ENCODE data around the gene DGKI. TPM values are rescaled to one million over a fixed set of nuclear protein-coding genes. Genes with fewer than 3 reads are reported as not detected.

DGKI gene
- total RNA-seq, 2 donors from 2014 or later: 0.04 to 0.64 TPM

DNA sequence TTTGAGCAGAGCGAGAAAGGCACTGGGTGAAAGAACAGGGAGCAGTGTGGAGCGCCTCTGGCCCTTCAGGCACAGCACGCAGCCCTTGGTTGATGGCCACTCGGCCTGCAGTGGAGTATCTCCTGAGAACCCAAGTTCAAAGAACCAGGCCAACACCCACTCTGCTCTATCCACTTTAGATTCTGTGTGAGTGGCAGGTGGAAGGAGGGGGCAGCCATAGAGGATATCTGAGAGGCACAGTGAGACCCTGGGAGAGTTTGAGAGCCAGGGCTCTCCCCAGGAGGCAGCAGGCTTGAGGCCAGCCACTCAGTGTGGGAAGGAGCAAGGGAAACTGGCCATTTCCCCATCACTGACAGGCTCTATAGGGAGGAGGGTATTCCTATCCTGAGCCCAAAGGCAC, 450.7 kb downstream of the DGKI start:
- Histone ChIP-seq H3K27me3 (ENCODE audit: control insufficient read depth, insufficient read depth, low read length, poor library complexity, severe bottlenecking) (no peaks in the 10 kb centered on the region), H3K4me3 (ENCODE audit: low read length) (no peak overlapping the region), H3K9me3 (ENCODE audit: control insufficient read depth, low read length) (no peaks in the 10 kb centered on the region), H3K36me3 (ENCODE audit: control insufficient read depth, insufficient read depth, low read length) (no peaks in the 10 kb centered on the region), H3K4me1 (ENCODE audit: control insufficient read depth, insufficient read depth, low read length) (peaks cover 4% of the 10 kb centered on the region), H3K9ac (ENCODE audit: extremely low read depth, low read length, poor library complexity, severe bottlenecking) (no peak overlapping the region), H3K27ac (ENCODE audit: low read depth, low read length) (no peak overlapping the region)
- 89 to 100% methylated on average over 1 to 4 of the region's 4 CpGs for WGBS, 2 experiments (ENCODE audit: insufficient coverage in 1 of 2, insufficient read length in 1 of 2)
- Mint-ChIP-seq H3K4me3 (no peak overlapping the region), H3K27me3 (ENCODE audit: insufficient read depth) (peaks cover 5% of the 10 kb centered on the region), H3K4me1 (peaks cover 2% of the 10 kb centered on the region), H3K9me3 (no peaks in the 10 kb centered on the region), H3K36me3 (ENCODE audit: low read depth) (no peaks in the 10 kb centered on the region), H3K27ac (no peak overlapping the region)
- DNase-seq: no peak
- TF ChIP-seq, protein P1, sequence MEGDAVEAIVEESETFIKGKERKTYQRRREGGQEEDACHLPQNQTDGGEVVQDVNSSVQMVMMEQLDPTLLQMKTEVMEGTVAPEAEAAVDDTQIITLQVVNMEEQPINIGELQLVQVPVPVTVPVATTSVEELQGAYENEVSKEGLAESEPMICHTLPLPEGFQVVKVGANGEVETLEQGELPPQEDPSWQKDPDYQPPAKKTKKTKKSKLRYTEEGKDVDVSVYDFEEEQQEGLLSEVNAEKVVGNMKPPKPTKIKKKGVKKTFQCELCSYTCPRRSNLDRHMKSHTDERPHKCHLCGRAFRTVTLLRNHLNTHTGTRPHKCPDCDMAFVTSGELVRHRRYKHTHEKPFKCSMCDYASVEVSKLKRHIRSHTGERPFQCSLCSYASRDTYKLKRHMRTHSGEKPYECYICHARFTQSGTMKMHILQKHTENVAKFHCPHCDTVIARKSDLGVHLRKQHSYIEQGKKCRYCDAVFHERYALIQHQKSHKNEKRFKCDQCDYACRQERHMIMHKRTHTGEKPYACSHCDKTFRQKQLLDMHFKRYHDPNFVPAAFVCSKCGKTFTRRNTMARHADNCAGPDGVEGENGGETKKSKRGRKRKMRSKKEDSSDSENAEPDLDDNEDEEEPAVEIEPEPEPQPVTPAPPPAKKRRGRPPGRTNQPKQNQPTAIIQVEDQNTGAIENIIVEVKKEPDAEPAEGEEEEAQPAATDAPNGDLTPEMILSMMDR (conservative IDR thresholded peaks at IDR 0.05): no peak

GRCh38 chr7:137395420-137395819, 451.4 kb downstream of the DGKI start:
- TF ChIP-seq, protein P1 (conservative IDR thresholded peaks at IDR 0.05): no peak

GRCh38 chr7:137393570-137393969, 453.2 kb downstream of the DGKI start:
- H3K36me3 Mint-ChIP-seq (ENCODE audit: low read depth): no peaks in the 10 kb centered on the region

More at GRCh38 chr7:137395420-137395819, 451.4 kb downstream of the DGKI start:
- WGBS, 2 experiments (ENCODE audit: insufficient coverage in 1 of 2, insufficient read length in 1 of 2): 95 to 97% methylated on average over 7 to 9 of the region's 9 CpGs
- Histone ChIP-seq H3K36me3 (ENCODE audit: control insufficient read depth, insufficient read depth, low read length) (no peaks in the 10 kb centered on the region), H3K4me3 (ENCODE audit: low read length) (no peak overlapping the region), H3K4me1 (ENCODE audit: control insufficient read depth, insufficient read depth, low read length) (peaks cover 4% of the 10 kb centered on the region), H3K27ac (ENCODE audit: low read depth, low read length) (no peak overlapping the region), H3K9ac (ENCODE audit: extremely low read depth, low read length, poor library complexity, severe bottlenecking) (no peak overlapping the region), H3K27me3 (ENCODE audit: control insufficient read depth, insufficient read depth, low read length, poor library complexity, severe bottlenecking) (no peaks in the 10 kb centered on the region), H3K9me3 (ENCODE audit: control insufficient read depth, low read length) (no peaks in the 10 kb centered on the region)
- DNase-seq: no peak
- Mint-ChIP-seq H3K27ac (no peak overlapping the region), H3K36me3 (ENCODE audit: low read depth) (no peaks in the 10 kb centered on the region), H3K4me3 (no peak overlapping the region), H3K27me3 (ENCODE audit: insufficient read depth) (peaks cover 5% of the 10 kb centered on the region), H3K9me3 (no peaks in the 10 kb centered on the region), H3K4me1 (peaks cover 2% of the 10 kb centered on the region)

More at GRCh38 chr7:137393570-137393969, 453.2 kb downstream of the DGKI start:
- Histone ChIP-seq H3K4me1 (ENCODE audit: control insufficient read depth, insufficient read depth, low read length) (no peaks in the 10 kb centered on the region), H3K4me3 (ENCODE audit: low read length) (no peak overlapping the region), H3K36me3 (ENCODE audit: control insufficient read depth, insufficient read depth, low read length) (no peaks in the 10 kb centered on the region), H3K27ac (ENCODE audit: low read depth, low read length) (no peak overlapping the region), H3K9ac (ENCODE audit: extremely low read depth, low read length, poor library complexity, severe bottlenecking) (no peak overlapping the region), H3K27me3 (ENCODE audit: control insufficient read depth, insufficient read depth, low read length, poor library complexity, severe bottlenecking) (no peaks in the 10 kb centered on the region), H3K9me3 (ENCODE audit: control insufficient read depth, low read length) (no peaks in the 10 kb centered on the region)
- TF ChIP-seq, protein P1 (conservative IDR thresholded peaks at IDR 0.05): no peak
- Mint-ChIP-seq H3K9me3 (no peaks in the 10 kb centered on the region), H3K4me1 (no peaks in the 10 kb centered on the region), H3K27me3 (ENCODE audit: insufficient read depth) (peaks cover 9% of the 10 kb centered on the region), H3K4me3 (no peak overlapping the region), H3K27ac (no peak overlapping the region)
- DNase-seq: no peak
